Hepatocyte (in vitro differentiated cells): ENCODE results near the gene BRD3OS. TPM values are rescaled to one million over a fixed set of nuclear protein-coding genes. Genes with fewer than 3 reads are reported as not detected.

Source experiments
- DNase-seq: peaks from one replicate; pipeline ENCODE4 v3.0.0-alpha.2; 2016; ENCODE audit warnings: low spot score
- H2AFZ ChIP-seq: fragments of 200-600 bp; sonication (generic); 2 replicates; pipeline ENCODE4 v1.6.0; 2016; ENCODE audit warnings: antibody characterized with exemption, mild to moderate bottlenecking
- H3K27ac ChIP-seq: fragments of 200-600 bp; sonication (generic); 2 replicates; pipeline ENCODE4 v1.5.1; 2016; ENCODE audit warnings: mild to moderate bottlenecking
- H3K27me3 ChIP-seq: fragments of 200-600 bp; sonication (generic); 2 replicates; pipeline ENCODE4 v1.6.1; 2016
- H3K36me3 ChIP-seq: fragments of 200-600 bp; sonication (generic); replicated peaks from 2 replicates; pipeline ENCODE4 v1.5.1; 2016; ENCODE audit warnings: low read depth; ENCODE audit not compliant: insufficient read depth
- H3K4me1 ChIP-seq: fragments of 200-600 bp; sonication (generic); 2 replicates; pipeline ENCODE4 v1.5.1; 2016; ENCODE audit warnings: mild to moderate bottlenecking, moderate library complexity; ENCODE audit not compliant: insufficient read depth
- H3K4me2 ChIP-seq: fragments of 200-600 bp; sonication (generic); 2 replicates; pipeline ENCODE4 v1.6.0; 2016
- H3K4me3 ChIP-seq: fragments of 200-600 bp; sonication (generic); 2 replicates; pipeline ENCODE4 v1.5.1; 2016; ENCODE audit warnings: mild to moderate bottlenecking
- H3K79me2 ChIP-seq: fragments of 200-600 bp; sonication (generic); 2 replicates; pipeline ENCODE4 v1.6.0; 2017; ENCODE audit warnings: mild to moderate bottlenecking
- H3K9me2 ChIP-seq: fragments of 200-600 bp; sonication (generic); replicated peaks from 2 replicates; pipeline ENCODE4 v1.6.0; 2017; ENCODE audit warnings: mild to moderate bottlenecking; ENCODE audit not compliant: insufficient read depth
- H3K9me3 ChIP-seq: fragments of 200-600 bp; sonication (generic); 2 replicates; pipeline ENCODE4 v1.5.1; 2016; ENCODE audit warnings: low read depth, mild to moderate bottlenecking
- H4K20me1 ChIP-seq: fragments of 200-600 bp; sonication (generic); 2 replicates; pipeline ENCODE4 v1.6.0; 2016; ENCODE audit warnings: mild to moderate bottlenecking; ENCODE audit not compliant: insufficient read depth, poor library complexity, severe bottlenecking
- CTCF ChIP-seq: fragments of 200-600 bp; sonication (generic); IDR thresholded peaks from 2 replicates; pipeline ENCODE4 v1.5.1; 2016; ENCODE audit warnings: antibody characterized with exemption, mild to moderate bottlenecking; ENCODE audit not compliant: poor library complexity
- EZH2 ChIP-seq: fragments of 200-600 bp; sonication (generic); IDR thresholded peaks from 2 replicates; pipeline ENCODE4 v1.6.1; 2016; ENCODE audit warnings: antibody characterized with exemption, mild to moderate bottlenecking, borderline replicate concordance
- EZH2phosphoT487 ChIP-seq: fragments of 200-600 bp; sonication (generic); IDR thresholded peaks from one replicate; pipeline ENCODE4 v1.6.1; 2018; ENCODE audit warnings: antibody characterized with exemption, mild to moderate bottlenecking, low read depth, moderate library complexity; ENCODE audit not compliant: unreplicated experiment, severe bottlenecking
- WGBS: methylation state at CpG from one replicate; pipeline ENCODE4 v1.1.6; 2016; ENCODE audit warnings: low lambda C conversion rate; ENCODE audit errors: missing lambda C conversion rate; 5-methylcytosine and 5-hydroxymethylcytosine counted together
- polyA plus RNA-seq: library from polyadenylated mRNA; unstranded; fragments of >200 nt; fragmentation: Nextera tagmentation; extraction: Ambion mirVana; gene quantifications from 2 replicates; pipeline ENCODE4 v1.2.1, GENCODE V29; 2016
- total RNA-seq: library from RNA; depleted of rRNA; stranded (reverse); fragments of >200 nt; gene quantifications from 2 replicates; pipeline ENCODE4 v1.2.3, GENCODE V29; 2014

Gene BRD3OS
- total and polyA plus RNA-seq, 2 experiments from 2014 or later, result 13.4 to 14.9 TPM

- Histone ChIP-seq H3K36me3 (no peaks in the 10 kb centered on the region), H3K9me2 (no peaks in the 10 kb centered on the region), H2AFZ (no peak overlapping the region), H3K27me3 (no peaks in the 10 kb centered on the region), H3K27ac (no peak overlapping the region), H3K9me3 (no peaks in the 10 kb centered on the region), H3K4me3 (no peak overlapping the region), H3K4me1 (no peaks in the 10 kb centered on the region), H3K4me2 (no peak overlapping the region), H4K20me1 (no peaks in the 10 kb centered on the region), H3K79me2 (no peaks in the 10 kb centered on the region)
- DNase-seq, result no peak
- WGBS, result 100% methylated on average over 1 of the region's 2 CpGs
- TF ChIP-seq EZH2 (no peak), EZH2phosphoT487 (no peak), CTCF (no peak)
These were observed 22.5 kb upstream of the BRD3OS start for GRCh38 chr9:134002796-134003195.

GRCh38 chr9:134003237-134003636 lies 22.0 kb upstream of the BRD3OS start:
- TF ChIP-seq EZH2phosphoT487 (no peak), EZH2 (no peak), CTCF (no peak)
- no peak for DNase-seq
- H3K9me2 ChIP-seq, result no peaks in the 10 kb centered on the region
- H3K4me2 ChIP-seq, result no peak overlapping the region
- H3K79me2 ChIP-seq, result no peaks in the 10 kb centered on the region
- no peaks in the 10 kb centered on the region for H3K9me3 ChIP-seq
- 85% methylated on average over 1 of the region's 2 CpGs for WGBS
- no peak overlapping the region for H3K27ac ChIP-seq
- H3K4me1 ChIP-seq, result no peaks in the 10 kb centered on the region
- no peaks in the 10 kb centered on the region for H3K36me3 ChIP-seq
- H3K4me3 ChIP-seq, result no peak overlapping the region
- H2AFZ ChIP-seq, result no peak overlapping the region
- H3K27me3 ChIP-seq, result no peaks in the 10 kb centered on the region
- H4K20me1 ChIP-seq, result no peaks in the 10 kb centered on the region

GRCh38 chr9:134004131-134004873 lies 21.0 kb upstream of the BRD3OS start:
- H3K9me2 ChIP-seq, result no peaks in the 10 kb centered on the region
- H3K4me1 ChIP-seq, result no peaks in the 10 kb centered on the region
- H3K27me3 ChIP-seq, result no peaks in the 10 kb centered on the region
- no peaks in the 10 kb centered on the region for H3K79me2 ChIP-seq
- H3K9me3 ChIP-seq, result no peaks in the 10 kb centered on the region
- TF ChIP-seq EZH2 (no peak), CTCF (no peak), EZH2phosphoT487 (no peak)
- no peak overlapping the region for H2AFZ ChIP-seq
- H3K4me2 ChIP-seq, result no peak overlapping the region
- no peak for DNase-seq
- WGBS, result 76% methylated on average over 20 of the region's 20 CpGs
- no peaks in the 10 kb centered on the region for H3K36me3 ChIP-seq
- no peaks in the 10 kb centered on the region for H4K20me1 ChIP-seq
- H3K4me3 ChIP-seq, result no peak overlapping the region
- no peak overlapping the region for H3K27ac ChIP-seq
